Fibroblast of lung (primary cell): ENCODE results near the gene VBP1. TPM values are rescaled to one million over a fixed set of nuclear protein-coding genes. Genes with fewer than 3 reads are reported as not detected.

Source experiments
- DNase-seq, 2 donors: peaks; one replicate each; pipeline versions ENCODE4 v3.0.0 to v3.0.0-alpha.2; 2010; ENCODE audit warnings: low read depth in 2 of 2
- H2AFZ ChIP-seq: 2 replicates; pipeline ENCODE4 v1.5.1; 2012; ENCODE audit warnings: low read length, control low read depth, inconsistent platforms
- H3K27ac ChIP-seq: 2 replicates; pipeline ENCODE4 v1.5.1; 2011; ENCODE audit warnings: low read length, control low read depth; ENCODE audit not compliant: insufficient read depth
- H3K27me3 ChIP-seq: 2 replicates; pipeline ENCODE4 v1.5.1; 2011; ENCODE audit warnings: mild to moderate bottlenecking, low read length; ENCODE audit not compliant: control insufficient read depth, insufficient read depth
- H3K36me3 ChIP-seq: 2 replicates; pipeline ENCODE4 v1.5.1; 2011; ENCODE audit warnings: low read length; ENCODE audit not compliant: control insufficient read depth, insufficient read depth
- H3K4me1 ChIP-seq: 2 replicates; pipeline ENCODE4 v1.5.1; 2011; ENCODE audit warnings: low read length; ENCODE audit not compliant: control insufficient read depth, insufficient read depth; ENCODE audit errors: extremely low read depth
- H3K4me2 ChIP-seq: 2 replicates; pipeline ENCODE4 v1.5.1; 2011; ENCODE audit warnings: low read length, control low read depth; ENCODE audit not compliant: insufficient read depth; ENCODE audit errors: extremely low read depth
- H3K4me3 ChIP-seq, 4 experiments: fragments of 200-600 bp in 1 of 4; sonication (generic) in 1 of 4; replicated peaks in 1 of 4; 2 replicates each; pipeline ENCODE4 v1.5.1; 2011 to 2016; ENCODE audit warnings: low read length in 4 of 4, low read depth in 3 of 4, mild to moderate bottlenecking in 3 of 4, control low read depth in 2 of 4, inconsistent platforms in 1 of 4, mixed read lengths in 1 of 4; ENCODE audit not compliant: insufficient read depth in 1 of 4; ENCODE audit errors: control extremely low read depth in 1 of 4
- H3K79me2 ChIP-seq: 2 replicates; pipeline ENCODE4 v1.5.1; 2012; ENCODE audit warnings: mild to moderate bottlenecking, low read length, inconsistent platforms; ENCODE audit not compliant: control insufficient read depth, insufficient read depth
- H3K9ac ChIP-seq: 2 replicates; pipeline ENCODE4 v1.5.1; 2011; ENCODE audit warnings: mild to moderate bottlenecking, low read length, control low read depth; ENCODE audit not compliant: insufficient read depth
- H3K9me3 ChIP-seq: 2 replicates; pipeline ENCODE4 v1.5.1; 2012; ENCODE audit warnings: low read depth, low read length; ENCODE audit not compliant: control insufficient read depth, insufficient read depth
- H4K20me1 ChIP-seq: 2 replicates; pipeline ENCODE4 v1.5.1; 2011; ENCODE audit warnings: low read length; ENCODE audit not compliant: control insufficient read depth, insufficient read depth; ENCODE audit errors: extremely low read depth
- EZH2 ChIP-seq: IDR thresholded peaks from 2 replicates; pipeline ENCODE4 v1.5.1; 2012; ENCODE audit warnings: low read length, control low read depth, mild to moderate bottlenecking; ENCODE audit errors: missing control alignments
- polyA plus RNA-seq, 2 donors: library from polyadenylated mRNA; depleted of rRNA in 1 of 2; stranded (reverse) in 1 of 2; unstranded in 1 of 2; fragments of >200 nt; gene quantifications; 2 replicates each; pipeline ENCODE4 v1.2.1, GENCODE V29; 2011 to 2012; ENCODE audit warnings: missing spikeins in 1 of 2
- total RNA-seq: library from RNA; depleted of rRNA; stranded (reverse); fragments of >200 nt; gene quantifications from 2 replicates; pipeline ENCODE4 v1.2.1, GENCODE V29; 2014
- TF ChIP-seq, protein P1 (sequence below), 2 donors: IDR thresholded peaks in 1 of 2; conservative IDR thresholded peaks in 1 of 2; 1 replicate in 1 of 2; 2 replicates in 1 of 2; pipeline ENCODE4 v1.5.1; 2011 to 2012; ENCODE audit warnings: low read length in 2 of 2, control low read depth in 1 of 2, inconsistent platforms in 1 of 2, low read depth in 1 of 2, mild to moderate bottlenecking in 1 of 2

The VBP1 gene
- total and polyA plus RNA-seq, 2 donors (not counting 1 experiment from before 2014, with no cell fraction given) = 60.9 to 63.9 TPM

GRCh38 chrX:155242300-155242699, 26.0 kb downstream of the VBP1 start:
- H3K9me3 ChIP-seq = no peaks in the 10 kb centered on the region
- H3K9ac ChIP-seq = no peak overlapping the region
- no peak overlapping the region for H3K27ac ChIP-seq
- H3K36me3 ChIP-seq = peaks cover 2% of the 10 kb centered on the region
- no peak overlapping the region for H2AFZ ChIP-seq
- TF ChIP-seq, protein P1, sequence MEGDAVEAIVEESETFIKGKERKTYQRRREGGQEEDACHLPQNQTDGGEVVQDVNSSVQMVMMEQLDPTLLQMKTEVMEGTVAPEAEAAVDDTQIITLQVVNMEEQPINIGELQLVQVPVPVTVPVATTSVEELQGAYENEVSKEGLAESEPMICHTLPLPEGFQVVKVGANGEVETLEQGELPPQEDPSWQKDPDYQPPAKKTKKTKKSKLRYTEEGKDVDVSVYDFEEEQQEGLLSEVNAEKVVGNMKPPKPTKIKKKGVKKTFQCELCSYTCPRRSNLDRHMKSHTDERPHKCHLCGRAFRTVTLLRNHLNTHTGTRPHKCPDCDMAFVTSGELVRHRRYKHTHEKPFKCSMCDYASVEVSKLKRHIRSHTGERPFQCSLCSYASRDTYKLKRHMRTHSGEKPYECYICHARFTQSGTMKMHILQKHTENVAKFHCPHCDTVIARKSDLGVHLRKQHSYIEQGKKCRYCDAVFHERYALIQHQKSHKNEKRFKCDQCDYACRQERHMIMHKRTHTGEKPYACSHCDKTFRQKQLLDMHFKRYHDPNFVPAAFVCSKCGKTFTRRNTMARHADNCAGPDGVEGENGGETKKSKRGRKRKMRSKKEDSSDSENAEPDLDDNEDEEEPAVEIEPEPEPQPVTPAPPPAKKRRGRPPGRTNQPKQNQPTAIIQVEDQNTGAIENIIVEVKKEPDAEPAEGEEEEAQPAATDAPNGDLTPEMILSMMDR (conservative IDR thresholded peaks at IDR 0.05 in 1 of 2, IDR thresholded peaks at IDR 0.05 in 1 of 2; ENCODE audit: low read depth in 1 of 2, low read length in 2 of 2) = no peak
- no peak for TF ChIP-seq EZH2
- H3K27me3 ChIP-seq = no peaks in the 10 kb centered on the region
- H3K4me2 ChIP-seq = no peak overlapping the region
- DNase-seq = no peak
- no peaks in the 10 kb centered on the region for H4K20me1 ChIP-seq
- H3K79me2 ChIP-seq = no peaks in the 10 kb centered on the region
- H3K4me3 ChIP-seq = no peak overlapping the region
- no peaks in the 10 kb centered on the region for H3K4me1 ChIP-seq

DNA sequence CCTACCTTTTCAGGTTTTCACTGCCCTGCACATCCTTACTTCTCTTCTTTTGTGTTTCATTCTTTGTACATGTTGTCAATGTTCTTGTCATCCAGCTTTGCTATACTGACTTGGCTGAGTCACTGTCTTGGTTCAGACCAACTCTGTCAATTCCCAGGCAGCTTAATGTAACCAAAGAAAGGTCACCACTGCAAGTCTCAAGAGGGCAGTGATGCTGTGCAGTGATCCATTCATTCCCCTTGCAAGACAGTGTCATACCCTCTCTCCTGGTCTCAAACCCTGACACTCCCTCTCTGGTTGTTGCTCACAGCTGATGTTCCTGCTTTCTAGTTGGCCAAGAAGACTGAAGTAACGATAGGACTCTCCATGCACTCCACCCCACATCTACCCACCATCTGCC, 30.5 kb downstream of the VBP1 start:
- no peak for DNase-seq
- Histone ChIP-seq H4K20me1 (no peaks in the 10 kb centered on the region), H3K36me3 (no peaks in the 10 kb centered on the region), H2AFZ (no peak overlapping the region), H3K27me3 (no peaks in the 10 kb centered on the region), H3K4me3 (no peak overlapping the region), H3K9me3 (no peaks in the 10 kb centered on the region), H3K9ac (no peak overlapping the region), H3K4me1 (no peaks in the 10 kb centered on the region), H3K4me2 (no peak overlapping the region), H3K79me2 (no peaks in the 10 kb centered on the region), H3K27ac (no peak overlapping the region)
- no peak for TF ChIP-seq EZH2
- TF ChIP-seq, protein P1 (conservative IDR thresholded peaks at IDR 0.05 in 1 of 2, IDR thresholded peaks at IDR 0.05 in 1 of 2; ENCODE audit: low read depth in 1 of 2, low read length in 2 of 2) = no peak

GRCh38 chrX:155247497-155247896, 31.2 kb downstream of the VBP1 start:
- H3K9me3 ChIP-seq = no peaks in the 10 kb centered on the region
- H3K36me3 ChIP-seq = no peaks in the 10 kb centered on the region
- no peak overlapping the region for H3K9ac ChIP-seq
- no peak for DNase-seq
- no peak for TF ChIP-seq EZH2
- no peaks in the 10 kb centered on the region for H3K79me2 ChIP-seq
- no peak overlapping the region for H3K4me3 ChIP-seq
- no peaks in the 10 kb centered on the region for H4K20me1 ChIP-seq
- no peak overlapping the region for H2AFZ ChIP-seq
- H3K4me1 ChIP-seq = no peaks in the 10 kb centered on the region
- no peaks in the 10 kb centered on the region for H3K27me3 ChIP-seq
- no peak overlapping the region for H3K27ac ChIP-seq
- no peak overlapping the region for H3K4me2 ChIP-seq
